ENCODE measurements around the gene GAGE12H. TPM values are rescaled to one million over a fixed set of nuclear protein-coding genes. Genes with fewer than 3 reads are reported as not detected.

Gene GAGE12H
- total RNA-seq, 2 experiments from 2014 or later, result not detected

DNA sequence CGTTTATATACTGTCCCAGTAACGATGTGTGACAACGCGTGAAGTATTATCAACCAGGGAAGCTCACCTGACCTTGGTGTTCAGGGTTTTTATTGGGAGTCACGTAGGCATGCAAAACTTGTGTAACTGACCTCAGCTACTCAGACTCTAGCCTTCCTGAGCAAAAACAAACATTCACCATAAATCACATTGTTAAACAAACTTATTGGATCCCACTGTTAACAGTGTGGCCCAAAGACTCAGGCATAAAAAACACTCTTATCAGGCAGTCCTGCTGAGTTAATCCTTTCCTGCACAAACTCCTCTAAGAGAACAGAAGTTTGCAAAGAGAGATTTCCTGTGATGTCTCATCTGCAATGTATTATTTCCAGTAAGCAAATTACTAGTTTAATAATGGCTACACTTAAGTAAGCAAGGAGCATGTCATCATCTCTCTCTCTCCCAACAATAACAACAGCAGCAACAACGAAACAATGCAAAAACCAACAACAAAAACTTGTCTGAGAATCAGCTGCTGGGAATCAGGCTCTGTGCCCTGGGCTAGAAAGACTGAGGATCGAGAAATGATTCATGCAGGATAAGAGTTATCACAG, 31.1 kb downstream of the GAGE12H start:
- no peak overlapping the region for H2AFZ ChIP-seq (ENCODE audit: low read length)
- ChIA-PET CTCF (ENCODE audit: unreplicated experiment) (no interaction called here), POLR2A (no interaction called here)
- H3K27ac ChIP-seq (ENCODE audit: low read depth, low read length, poor library complexity, severe bottlenecking), result no peak overlapping the region
- TF ChIP-seq, protein P1, sequence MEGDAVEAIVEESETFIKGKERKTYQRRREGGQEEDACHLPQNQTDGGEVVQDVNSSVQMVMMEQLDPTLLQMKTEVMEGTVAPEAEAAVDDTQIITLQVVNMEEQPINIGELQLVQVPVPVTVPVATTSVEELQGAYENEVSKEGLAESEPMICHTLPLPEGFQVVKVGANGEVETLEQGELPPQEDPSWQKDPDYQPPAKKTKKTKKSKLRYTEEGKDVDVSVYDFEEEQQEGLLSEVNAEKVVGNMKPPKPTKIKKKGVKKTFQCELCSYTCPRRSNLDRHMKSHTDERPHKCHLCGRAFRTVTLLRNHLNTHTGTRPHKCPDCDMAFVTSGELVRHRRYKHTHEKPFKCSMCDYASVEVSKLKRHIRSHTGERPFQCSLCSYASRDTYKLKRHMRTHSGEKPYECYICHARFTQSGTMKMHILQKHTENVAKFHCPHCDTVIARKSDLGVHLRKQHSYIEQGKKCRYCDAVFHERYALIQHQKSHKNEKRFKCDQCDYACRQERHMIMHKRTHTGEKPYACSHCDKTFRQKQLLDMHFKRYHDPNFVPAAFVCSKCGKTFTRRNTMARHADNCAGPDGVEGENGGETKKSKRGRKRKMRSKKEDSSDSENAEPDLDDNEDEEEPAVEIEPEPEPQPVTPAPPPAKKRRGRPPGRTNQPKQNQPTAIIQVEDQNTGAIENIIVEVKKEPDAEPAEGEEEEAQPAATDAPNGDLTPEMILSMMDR (conservative IDR thresholded peaks at IDR 0.05; ENCODE audit: low read length), result no peak
- no peak for TF ChIP-seq EZH2phosphoT487 (IDR thresholded peaks at IDR 0.05; ENCODE audit: borderline replicate concordance, low read depth, low read length)
- no peak overlapping the region for H3K4me3 ChIP-seq (ENCODE audit: low read depth, low read length, poor library complexity, severe bottlenecking)
- intact Hi-C loops (cut with micrococcal nuclease; ENCODE audit: unreplicated experiment), result no loop called here
- BruUV-seq (replicated peaks), result no TSS peak
- H4K20me1 ChIP-seq (ENCODE audit: insufficient read depth, low read length), result no peaks in the 10 kb centered on the region
- H3K79me2 ChIP-seq (ENCODE audit: insufficient read depth, low read depth, low read length), result no peaks in the 10 kb centered on the region
- no peaks in the 10 kb centered on the region for H3K9me3 ChIP-seq (ENCODE audit: low read length)
- no peaks in the 10 kb centered on the region for H3K4me1 ChIP-seq (ENCODE audit: insufficient read depth, low read length, poor library complexity, severe bottlenecking)
- H3K4me2 ChIP-seq (ENCODE audit: low read length), result no peak overlapping the region
- no peaks in the 10 kb centered on the region for H3K9me2 ChIP-seq (ENCODE audit: insufficient read depth, low read length)
- H3K36me3 ChIP-seq (ENCODE audit: insufficient read depth, low read length), result no peaks in the 10 kb centered on the region
- DNase-seq (ENCODE audit: low spot score), result no peak

DNA sequence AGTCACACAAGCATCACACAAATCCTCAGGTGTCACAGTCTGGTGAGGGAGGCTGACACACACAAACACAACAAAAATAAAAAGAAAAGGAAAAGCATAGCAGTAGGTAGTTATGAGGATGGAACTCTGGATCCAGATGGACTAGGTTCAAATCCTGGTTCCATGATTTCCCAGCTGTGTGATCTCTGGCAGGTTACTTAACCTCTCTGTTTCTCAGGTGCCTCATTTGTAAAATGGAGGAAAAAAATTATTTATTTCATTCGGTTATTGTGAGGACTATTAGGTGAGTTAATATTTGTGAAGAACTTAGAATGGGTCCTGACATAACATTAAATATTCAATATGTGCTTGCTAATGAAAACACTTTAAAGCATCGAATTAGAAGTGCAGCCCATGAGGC, 38.8 kb downstream of the GAGE12H start:
- Histone ChIP-seq H3K9me3 (ENCODE audit: low read length) (no peaks in the 10 kb centered on the region), H3K79me2 (ENCODE audit: insufficient read depth, low read depth, low read length) (no peaks in the 10 kb centered on the region), H3K4me2 (ENCODE audit: low read length) (no peak overlapping the region), H3K36me3 (ENCODE audit: insufficient read depth, low read length) (no peaks in the 10 kb centered on the region), H4K20me1 (ENCODE audit: insufficient read depth, low read length) (no peaks in the 10 kb centered on the region), H2AFZ (ENCODE audit: low read length) (no peak overlapping the region), H3K9me2 (ENCODE audit: insufficient read depth, low read length) (no peaks in the 10 kb centered on the region), H3K4me1 (ENCODE audit: insufficient read depth, low read length, poor library complexity, severe bottlenecking) (no peaks in the 10 kb centered on the region), H3K27ac (ENCODE audit: low read depth, low read length, poor library complexity, severe bottlenecking) (no peak overlapping the region), H3K4me3 (ENCODE audit: low read depth, low read length, poor library complexity, severe bottlenecking) (no peak overlapping the region)
- ChIA-PET POLR2A (no interaction called here), CTCF (ENCODE audit: unreplicated experiment) (no interaction called here)
- no peak for DNase-seq (ENCODE audit: low spot score)
- TF ChIP-seq, protein P1 (conservative IDR thresholded peaks at IDR 0.05; ENCODE audit: low read length), result no peak
- no peak for TF ChIP-seq EZH2phosphoT487 (IDR thresholded peaks at IDR 0.05; ENCODE audit: borderline replicate concordance, low read depth, low read length)
- intact Hi-C loops (cut with micrococcal nuclease; ENCODE audit: unreplicated experiment), result no loop called here
- no TSS peak for BruUV-seq (replicated peaks)

DNA sequence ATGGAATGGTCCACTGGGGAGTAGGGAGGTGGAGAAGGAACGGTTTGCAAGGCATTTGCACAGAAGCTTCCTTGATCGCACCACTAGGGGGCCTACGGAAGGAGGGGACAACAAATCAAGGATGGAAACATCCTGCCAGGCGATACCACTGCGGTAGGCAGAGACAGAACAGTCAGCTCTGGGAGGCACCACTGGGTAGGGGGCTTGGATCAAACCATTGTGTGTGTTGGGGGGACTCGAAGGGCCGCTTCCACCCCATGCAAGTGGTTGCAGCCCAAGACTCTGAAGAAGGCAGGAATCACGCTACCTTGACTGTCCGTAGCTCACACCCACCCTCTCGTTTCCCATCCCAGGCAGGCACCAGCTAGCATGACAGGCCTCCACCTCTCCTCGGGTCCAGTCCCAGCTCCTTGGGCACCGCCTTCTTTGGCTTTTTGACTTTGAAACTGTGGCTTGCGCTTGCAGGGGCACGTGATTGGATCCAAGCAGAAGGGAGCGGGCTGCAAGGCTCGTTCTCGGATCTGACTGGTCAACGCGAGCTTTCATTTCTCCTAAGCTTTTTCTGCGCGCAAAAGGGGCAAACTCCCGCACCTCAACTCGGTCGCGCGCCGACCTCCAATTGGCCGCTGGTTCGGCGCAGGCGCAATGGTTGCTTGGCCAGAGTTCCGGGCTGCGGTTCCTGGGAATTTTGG, 47.5 kb downstream of the GAGE12H start:
- H3K79me2 ChIP-seq (ENCODE audit: insufficient read depth, low read depth, low read length), result no peaks in the 10 kb centered on the region
- no TSS peak for BruUV-seq (replicated peaks)
- no peak overlapping the region for H3K27ac ChIP-seq (ENCODE audit: low read depth, low read length, poor library complexity, severe bottlenecking)
- no peaks in the 10 kb centered on the region for H3K9me3 ChIP-seq (ENCODE audit: low read length)
- ChIA-PET CTCF (ENCODE audit: unreplicated experiment) (no interaction called here), POLR2A (no interaction called here)
- TF ChIP-seq, protein P1 (conservative IDR thresholded peaks at IDR 0.05; ENCODE audit: low read length), result 0 out of 2 replicates have a peak, but pooled peaks have one; percentile 31
- no peak for TF ChIP-seq EZH2phosphoT487 (IDR thresholded peaks at IDR 0.05; ENCODE audit: borderline replicate concordance, low read depth, low read length)
- DNase-seq (ENCODE audit: low spot score), result no peak
- no peak overlapping the region for H3K4me3 ChIP-seq (ENCODE audit: low read depth, low read length, poor library complexity, severe bottlenecking)
- intact Hi-C loops (cut with micrococcal nuclease; ENCODE audit: unreplicated experiment), result no loop called here
- H3K4me2 ChIP-seq (ENCODE audit: low read length), result no peak overlapping the region
- no peaks in the 10 kb centered on the region for H4K20me1 ChIP-seq (ENCODE audit: insufficient read depth, low read length)
- no peaks in the 10 kb centered on the region for H3K9me2 ChIP-seq (ENCODE audit: insufficient read depth, low read length)
- no peaks in the 10 kb centered on the region for H3K36me3 ChIP-seq (ENCODE audit: insufficient read depth, low read length)
- no peak overlapping the region for H2AFZ ChIP-seq (ENCODE audit: low read length)
- no peaks in the 10 kb centered on the region for H3K4me1 ChIP-seq (ENCODE audit: insufficient read depth, low read length, poor library complexity, severe bottlenecking)
